Hematopoietic multipotent progenitor cell treated with erythropoietin and hydrocortisone succinate and interleukin-3 and kit ligand, for 6 days (in vitro differentiated cells): ENCODE measurements around the gene TLCD2.
"Not testable (repeated sequence)": the region's sequence is repeated elsewhere in the genome, so short reads cannot be mapped to it uniquely, and the experiment has no call there.

Experiments used
- DNase-seq: peaks from one replicate; pipeline ENCODE4 v3.0.0-alpha.2; 2015

Gene TLCD2

GRCh38 chr17:1735418-1735817, 25.2 kb upstream of the TLCD2 start:
- DNase-seq, result no peak

GRCh38 chr17:1733759-1734158, 23.6 kb upstream of the TLCD2 start:
- no peak for DNase-seq

GRCh38 chr17:1732833-1733321, 22.7 kb upstream of the TLCD2 start:
- DNase-seq, result no peak

GRCh38 chr17:1732241-1732832, 22.2 kb upstream of the TLCD2 start:
- no peak for DNase-seq

- DNase-seq, result no peak
These were observed 21.0 kb upstream of the TLCD2 start for GRCh38 chr17:1731194-1731506.

- DNase-seq, result peak; percentile 97
These were observed 20.4 kb upstream of the TLCD2 start for GRCh38 chr17:1730326-1731193.

GRCh38 chr17:1729966-1730325, 19.8 kb upstream of the TLCD2 start:
- no peak for DNase-seq

- no peak for DNase-seq
These were observed 17.9 kb upstream of the TLCD2 start for GRCh38 chr17:1727876-1728630.

GRCh38 chr17:1727258-1727789, 17.1 kb upstream of the TLCD2 start:
- no peak for DNase-seq

- no peak for DNase-seq
These were observed 16.6 kb upstream of the TLCD2 start for GRCh38 chr17:1726626-1727257.

GRCh38 chr17:1725642-1726511, 15.7 kb upstream of the TLCD2 start:
- DNase-seq, result no peak

GRCh38 chr17:1724869-1725641, 14.9 kb upstream of the TLCD2 start:
- peak; percentile 48 for DNase-seq

GRCh38 chr17:1724351-1724868, 14.2 kb upstream of the TLCD2 start, which contains the start of gene WDR81:
Gene WDR81 (plus strand): TSS chr17:1724704. CDS start chr17:1724960, 256 bp downstream.
- DNase-seq, result peak; percentile 93

- not testable (repeated sequence) for DNase-seq
These were observed 11.8 kb upstream of the TLCD2 start for GRCh38 chr17:1722022-1722421.

GRCh38 chr17:1720856-1721386, 10.7 kb upstream of the TLCD2 start:
- peak; percentile 78 for DNase-seq

- DNase-seq, result peak; percentile 2
These were observed 8.4 kb upstream of the TLCD2 start for GRCh38 chr17:1718362-1719165.

- DNase-seq, result peak; percentile 100
These were observed 6.9 kb upstream of the TLCD2 start for GRCh38 chr17:1716912-1717695.

- DNase-seq, result peak; percentile 100
These were observed 6.1 kb upstream of the TLCD2 start for GRCh38 chr17:1716076-1716911.
